ELR (cell line): ENCODE data around the gene MBD6.
A peak's percentile ranks its signal among the peaks of the same experiment; 100 is the strongest.
"Not testable (repeated sequence)": the region's sequence is repeated elsewhere in the genome, so short reads cannot be mapped to it uniquely, and the experiment has no call there.

Experiments used
- DNase-seq: peaks from one replicate; pipeline ENCODE4 v3.0.0-alpha.2; 2015; ENCODE audit warnings: low read depth

The MBD6 gene

DNA sequence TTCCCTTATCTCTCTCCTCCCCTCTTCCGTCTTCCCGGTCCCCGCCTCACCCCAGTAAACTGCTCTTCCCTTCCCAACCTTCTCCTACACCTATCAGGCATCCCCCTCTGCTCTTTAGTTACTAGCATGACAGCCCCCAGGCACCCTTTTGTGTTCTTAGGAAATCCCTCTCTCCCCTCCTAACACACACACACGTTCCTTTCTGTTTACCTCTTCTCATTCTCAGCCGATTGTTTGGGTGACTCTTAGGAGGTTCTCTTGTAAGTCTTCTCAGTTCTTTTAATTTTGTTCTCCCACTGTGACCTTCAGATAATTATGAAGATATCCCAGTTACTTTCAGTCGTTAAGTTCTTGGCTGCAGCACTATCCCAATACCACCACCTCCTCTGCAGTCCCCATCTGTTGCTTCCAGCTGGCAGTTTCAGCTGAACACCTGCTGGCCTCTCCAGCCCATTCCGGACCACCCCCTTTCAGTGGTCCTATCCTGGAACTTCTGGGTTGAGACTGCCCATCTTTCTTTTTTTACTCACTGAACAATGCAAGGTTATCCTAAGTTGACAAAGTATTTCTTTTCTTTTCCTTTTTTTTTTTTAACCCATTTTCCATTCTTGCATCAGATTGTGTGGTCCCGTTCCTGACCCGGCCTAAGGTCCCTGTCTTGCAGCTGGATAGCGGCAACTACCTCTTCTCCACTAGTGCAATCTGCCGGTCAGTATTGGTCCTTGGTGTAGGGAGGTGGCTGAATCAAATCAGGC lies 34.0 kb upstream of the MBD6 start:
- peak; percentile 15 for DNase-seq

- peak; percentile 60 for DNase-seq
Observed at GRCh38 chr12:57489157-57489641, 33.4 kb upstream of the MBD6 start.

GRCh38 chr12:57490126-57490525 lies 32.5 kb upstream of the MBD6 start:
- no peak for DNase-seq

DNA sequence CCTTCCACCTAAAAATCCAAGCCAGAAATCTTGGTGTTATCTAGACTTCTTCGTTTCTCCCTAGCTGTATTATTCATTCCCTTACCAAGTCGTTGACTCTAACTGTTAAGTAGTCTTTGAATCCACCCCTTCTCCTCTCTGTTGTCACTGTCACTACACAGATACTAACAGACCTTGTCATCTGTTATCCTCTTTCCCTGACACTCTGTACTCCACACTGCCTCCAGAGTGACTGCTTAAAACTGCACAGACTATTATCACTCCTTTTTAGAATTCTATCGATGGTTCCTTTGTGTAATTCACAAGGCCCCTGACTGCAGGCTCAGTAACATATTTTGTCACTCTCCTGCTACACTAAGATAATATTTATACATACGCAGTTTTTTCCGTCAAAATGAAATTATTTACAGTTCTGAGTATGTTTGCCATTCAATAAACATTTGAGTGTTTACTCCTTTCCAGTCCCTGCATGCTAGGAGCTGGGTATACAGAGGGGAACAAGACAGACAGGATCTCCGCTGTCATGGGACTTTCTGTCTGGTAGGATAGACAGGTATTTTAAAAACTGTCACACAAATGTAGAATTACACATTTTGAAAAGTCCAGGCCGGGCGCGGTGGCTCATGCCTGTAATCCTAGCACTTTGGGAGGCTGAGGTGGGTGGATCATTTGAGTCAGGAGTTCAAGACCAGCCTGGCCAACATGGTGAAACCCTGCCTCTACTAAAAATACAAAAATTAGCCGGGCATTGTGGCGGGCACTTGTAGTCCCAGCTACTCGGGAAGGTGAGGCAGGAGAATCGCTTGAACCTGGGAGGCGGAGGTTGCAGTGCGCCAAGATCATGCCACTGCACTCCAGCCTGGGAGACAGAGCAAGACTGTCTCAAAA lies 31.0 kb upstream of the MBD6 start:
- peak; percentile 36 for DNase-seq

GRCh38 chr12:57495051-57495701 lies 27.4 kb upstream of the MBD6 start:
- not testable (repeated sequence) for DNase-seq

GRCh38 chr12:57496822-57497221 lies 25.8 kb upstream of the MBD6 start:
- no peak for DNase-seq

DNA sequence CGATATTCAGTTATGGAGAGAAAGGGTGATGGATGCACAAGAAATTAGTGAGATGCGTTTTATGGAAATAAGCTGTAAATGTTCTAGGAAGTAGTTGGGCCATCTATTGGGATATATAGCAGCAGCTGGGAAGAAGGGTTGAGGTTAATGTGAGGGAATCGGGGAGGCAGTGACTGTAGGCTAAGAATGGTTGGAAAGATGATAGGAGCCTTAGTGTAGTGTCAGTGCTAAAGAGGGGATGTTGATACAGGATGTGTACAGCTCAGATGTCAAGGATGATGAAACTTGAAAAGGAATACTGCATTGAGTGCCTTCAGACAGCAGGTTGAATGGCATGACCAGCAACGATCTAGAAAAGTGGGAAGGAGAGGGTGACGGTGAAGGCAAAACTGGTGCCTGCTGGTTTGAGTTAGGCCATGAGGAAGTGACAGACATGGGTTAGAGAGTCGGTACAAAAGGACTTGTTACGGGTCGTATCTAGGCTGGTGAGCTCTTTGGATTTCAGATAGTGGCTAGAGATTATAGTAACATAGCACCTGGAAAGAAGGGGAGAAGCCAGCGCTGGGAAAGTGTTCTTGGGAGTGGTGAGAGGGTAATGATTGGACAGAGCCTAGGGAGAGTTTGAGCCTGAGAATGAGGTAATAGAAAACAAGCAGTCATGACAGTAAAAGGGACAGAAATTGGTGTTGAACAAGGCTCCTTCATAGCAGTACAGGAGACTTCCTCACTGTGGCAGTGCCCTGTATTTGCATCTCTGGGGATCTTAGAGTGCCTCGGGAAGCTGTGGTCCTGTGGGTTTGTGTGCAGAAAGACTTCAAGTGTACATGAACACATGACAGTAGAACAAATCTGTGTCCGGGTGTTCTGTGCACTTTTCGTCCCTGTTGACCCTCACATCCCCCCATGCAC lies 25.1 kb upstream of the MBD6 start:
- no peak for DNase-seq

- DNase-seq = no peak
Observed at GRCh38 chr12:57498132-57498502, 24.5 kb upstream of the MBD6 start.

DNA sequence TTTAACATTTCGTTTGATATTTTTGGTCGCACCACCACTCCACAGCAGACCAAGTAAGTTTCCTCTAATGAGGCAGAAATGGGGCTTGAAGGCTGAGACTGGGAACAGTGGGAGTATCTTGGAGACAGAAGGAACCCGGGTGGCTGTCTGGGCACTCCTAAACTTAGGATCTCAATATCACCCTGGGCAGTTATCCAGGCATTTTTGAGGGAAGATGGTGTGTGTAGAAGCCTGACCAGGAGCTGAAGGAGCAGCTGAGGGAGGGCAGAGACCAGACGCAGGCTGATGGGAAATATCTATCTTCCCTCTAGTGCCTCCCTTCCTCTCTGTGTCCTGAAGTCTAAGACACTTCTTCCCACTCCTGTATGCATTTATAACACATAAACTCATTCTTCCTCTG lies 24.1 kb upstream of the MBD6 start:
- DNase-seq = no peak

DNA sequence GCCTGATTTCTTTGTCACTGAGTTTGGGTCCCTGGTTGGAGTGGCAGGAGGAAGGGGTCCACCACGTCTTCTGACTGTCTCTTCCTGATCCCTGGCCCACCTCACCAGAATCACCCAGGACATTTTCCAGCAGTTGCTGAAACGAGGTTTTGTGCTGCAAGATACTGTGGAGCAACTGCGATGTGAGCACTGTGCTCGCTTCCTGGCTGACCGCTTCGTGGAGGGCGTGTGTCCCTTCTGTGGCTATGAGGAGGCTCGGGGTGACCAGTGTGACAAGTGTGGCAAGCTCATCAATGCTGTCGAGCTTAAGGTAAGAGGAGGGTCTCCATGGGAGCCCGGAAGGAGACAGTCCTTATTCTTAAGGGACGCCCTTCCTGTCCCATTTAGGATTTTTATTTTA lies 22.4 kb upstream of the MBD6 start:
- no peak for DNase-seq

DNA sequence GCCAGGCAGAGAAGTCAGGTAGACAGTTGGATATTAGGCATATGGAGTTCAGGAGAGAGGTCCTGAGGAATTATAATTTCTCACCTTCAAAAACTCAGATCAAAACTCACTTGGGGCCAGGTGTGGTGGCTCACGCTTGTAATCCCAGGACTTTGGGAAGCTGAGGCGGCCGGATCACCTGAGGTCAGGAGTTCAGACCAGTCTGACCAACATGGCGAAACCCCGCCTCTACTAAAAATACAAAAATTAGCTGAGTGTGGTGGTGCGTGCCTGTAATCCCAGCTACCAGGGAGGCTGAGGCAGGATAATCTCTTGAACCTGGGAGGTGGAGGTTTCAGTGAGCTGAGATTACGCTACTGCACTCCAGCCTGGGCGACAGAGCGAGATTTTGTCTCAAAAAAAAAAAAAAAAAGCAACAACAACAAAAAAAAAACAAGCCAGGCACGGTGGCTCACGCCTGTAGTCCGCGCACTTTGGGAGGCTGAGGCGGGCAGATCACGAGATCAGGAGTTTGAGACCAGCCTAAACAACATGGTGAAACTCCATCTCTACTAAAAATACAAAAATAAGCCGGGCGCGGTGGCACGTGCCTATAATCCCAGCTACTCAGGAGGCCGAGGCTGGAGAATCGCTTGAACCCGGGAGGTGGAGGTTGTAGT lies 20.2 kb upstream of the MBD6 start:
- DNase-seq = not testable (repeated sequence)

- not testable (repeated sequence) for DNase-seq
Observed at GRCh38 chr12:57506541-57506940, 16.1 kb upstream of the MBD6 start.

GRCh38 chr12:57507796-57508195 lies 14.8 kb upstream of the MBD6 start:
- DNase-seq = not testable (repeated sequence)

DNA sequence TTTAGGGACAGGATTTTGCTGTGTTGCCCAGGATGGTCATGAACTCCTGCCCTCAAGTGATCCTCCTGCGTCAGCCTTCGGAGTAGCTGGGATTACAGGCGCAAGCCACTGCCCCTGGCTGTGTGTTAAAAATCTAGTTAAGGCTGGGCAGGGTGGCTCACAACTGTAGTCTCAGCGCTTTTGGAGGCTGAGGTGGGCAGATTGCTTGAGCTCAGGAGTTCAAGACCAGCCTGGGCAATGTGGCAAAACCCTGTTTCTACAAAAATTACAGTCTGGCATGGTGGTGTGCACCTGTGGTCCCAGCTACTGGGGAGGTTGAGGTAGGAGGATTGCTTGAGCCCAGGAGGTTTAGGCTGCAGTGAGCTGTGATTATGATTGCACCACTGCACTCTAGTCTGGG lies 11.5 kb upstream of the MBD6 start:
- DNase-seq = no peak

DNA sequence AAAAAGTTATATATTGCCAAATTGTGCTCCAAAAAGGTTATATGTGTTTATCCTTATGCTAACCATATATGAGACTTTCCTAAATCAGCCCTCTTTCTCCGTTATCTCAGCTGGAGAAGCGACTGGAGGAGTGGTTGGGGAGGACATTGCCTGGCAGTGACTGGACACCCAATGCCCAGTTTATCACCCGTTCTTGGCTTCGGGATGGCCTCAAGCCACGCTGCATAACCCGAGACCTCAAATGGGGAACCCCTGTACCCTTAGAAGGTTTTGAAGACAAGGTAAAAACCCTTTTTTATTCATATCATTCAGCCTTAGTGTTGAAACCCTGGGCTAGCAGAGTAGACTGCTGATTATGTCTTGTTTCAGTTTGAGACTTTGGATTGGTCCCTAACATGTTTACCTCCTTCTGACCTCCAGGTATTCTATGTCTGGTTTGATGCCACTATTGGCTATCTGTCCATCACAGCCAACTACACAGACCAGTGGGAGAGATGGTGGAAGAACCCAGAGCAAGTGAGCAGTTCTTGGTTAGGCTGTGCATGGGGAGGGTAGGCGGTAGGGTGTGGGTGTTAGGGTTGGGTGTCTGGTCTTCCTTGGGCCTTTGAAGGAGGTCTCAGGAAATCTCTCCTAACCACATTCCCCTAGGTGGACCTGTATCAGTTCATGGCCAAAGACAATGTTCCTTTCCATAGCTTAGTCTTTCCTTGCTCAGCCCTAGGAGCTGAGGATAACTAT lies 10.9 kb upstream of the MBD6 start:
- DNase-seq = no peak

- DNase-seq = no peak
Observed at GRCh38 chr12:57512665-57513064, 10.0 kb upstream of the MBD6 start.

DNA sequence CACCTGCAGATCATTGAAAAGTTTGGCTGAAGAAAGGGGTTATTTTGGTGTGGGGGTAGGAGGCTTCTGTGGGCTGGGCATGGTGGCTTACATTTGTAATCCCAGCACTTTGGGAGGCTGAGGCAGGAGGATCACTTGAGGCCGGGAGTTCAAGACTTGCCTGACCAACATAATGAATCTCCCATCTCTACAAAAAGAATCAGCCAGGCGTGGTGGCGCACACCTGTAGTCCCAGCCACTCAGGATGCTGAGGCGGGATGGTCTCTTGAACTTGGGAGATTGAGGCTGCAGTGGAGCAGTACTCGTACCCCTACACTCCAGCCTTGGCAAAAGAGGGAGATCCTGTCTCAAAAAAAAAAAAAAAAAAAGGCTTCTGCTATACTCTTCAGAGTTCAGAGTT lies 9.4 kb upstream of the MBD6 start:
- no peak for DNase-seq

- DNase-seq = not testable (repeated sequence)
Observed at GRCh38 chr12:57513677-57514076, 8.9 kb upstream of the MBD6 start.

DNA sequence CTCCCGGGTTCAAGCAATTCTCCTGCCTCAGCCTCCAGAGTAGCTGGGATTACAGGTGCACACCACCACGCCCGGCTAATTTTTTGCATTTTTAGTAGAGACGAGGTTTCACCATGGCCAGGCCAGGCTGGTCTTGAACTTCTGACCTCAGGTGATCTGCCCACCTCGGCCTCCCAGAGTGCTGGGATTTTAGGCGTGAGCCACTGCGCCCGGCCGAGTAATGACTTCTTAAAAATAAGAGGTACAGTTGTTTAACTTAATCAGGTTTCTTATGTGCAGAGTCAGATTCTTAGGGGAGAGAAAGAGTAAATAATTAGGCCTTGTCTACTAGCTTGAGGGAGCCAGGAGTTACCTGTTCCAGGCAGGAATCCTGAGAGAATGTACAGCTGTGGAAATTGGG lies 8.4 kb upstream of the MBD6 start:
- DNase-seq = not testable (repeated sequence)

GRCh38 chr12:57514720-57515407 lies 7.8 kb upstream of the MBD6 start:
- DNase-seq = no peak
